Activated naive CD4-positive, alpha-beta T cell treated with anti-CD3 and anti-CD28 coated beads, Interleukin-2, amount 50 U/mL, for 16 hours (primary cell): Measurements from ENCODE around the gene CENPU.
"Not testable (repeated sequence)": the region's sequence is repeated elsewhere in the genome, so short reads cannot be mapped to it uniquely, and the experiment has no call there.

Experiments
- DNase-seq: peaks from one replicate; pipeline ENCODE4 v3.0.0-alpha.2; 2020

The CENPU gene

GRCh38 chr4:184751585-184751956, 17.7 kb upstream of the CENPU start:
- DNase-seq = no peak

DNA sequence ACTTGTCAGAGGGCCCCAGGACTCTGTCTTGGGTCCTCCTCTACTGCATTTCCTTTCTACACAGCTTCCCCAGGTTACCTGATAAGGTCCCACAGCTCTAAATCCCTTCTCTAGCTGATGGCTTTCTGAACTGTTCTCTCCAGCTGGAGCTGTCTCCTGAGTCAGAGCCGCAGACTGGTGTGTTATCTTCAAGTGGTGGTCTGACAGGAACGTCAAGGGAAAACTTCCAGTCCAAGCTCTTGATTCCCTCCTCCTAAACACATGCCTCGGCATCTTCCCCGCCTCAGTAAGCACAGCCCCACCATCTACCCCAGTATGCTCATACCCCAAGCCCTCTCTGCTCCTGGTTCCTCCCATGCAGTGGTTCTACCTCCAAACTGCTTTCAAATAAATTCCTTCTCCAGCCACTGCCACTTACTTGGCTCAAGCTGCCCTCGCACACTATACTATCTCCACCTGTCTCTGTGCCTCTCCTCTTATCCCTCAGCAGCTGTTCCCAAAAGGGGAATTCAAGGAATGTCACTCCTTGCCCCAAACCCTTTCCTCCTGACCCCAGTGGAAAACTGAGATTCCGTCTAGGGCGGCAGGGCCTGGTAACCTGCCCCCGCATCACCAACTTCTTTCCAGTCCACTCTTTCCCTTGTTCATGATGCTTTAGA, 17.2 kb upstream of the CENPU start:
- no peak for DNase-seq

DNA sequence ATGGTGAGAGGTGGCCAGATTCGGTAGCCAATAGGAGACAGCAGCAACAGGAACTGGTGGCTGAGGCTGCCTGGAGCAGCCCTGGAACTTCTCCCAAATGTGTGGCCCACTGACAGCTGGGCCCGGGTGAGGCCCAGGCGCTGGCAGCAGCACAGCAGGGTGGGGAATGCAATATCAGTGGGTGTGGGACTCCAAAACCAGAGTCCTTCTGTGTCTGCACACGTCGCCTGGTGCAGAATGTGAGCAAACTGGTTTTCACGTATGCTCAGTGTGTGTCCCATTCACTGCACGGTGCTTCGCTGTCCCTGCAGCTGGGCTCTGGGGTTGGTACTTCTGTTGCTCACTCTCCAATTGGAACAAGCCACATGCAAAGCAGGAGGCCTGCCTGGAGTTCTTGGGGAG, 14.4 kb upstream of the CENPU start:
- DNase-seq = no peak

DNA sequence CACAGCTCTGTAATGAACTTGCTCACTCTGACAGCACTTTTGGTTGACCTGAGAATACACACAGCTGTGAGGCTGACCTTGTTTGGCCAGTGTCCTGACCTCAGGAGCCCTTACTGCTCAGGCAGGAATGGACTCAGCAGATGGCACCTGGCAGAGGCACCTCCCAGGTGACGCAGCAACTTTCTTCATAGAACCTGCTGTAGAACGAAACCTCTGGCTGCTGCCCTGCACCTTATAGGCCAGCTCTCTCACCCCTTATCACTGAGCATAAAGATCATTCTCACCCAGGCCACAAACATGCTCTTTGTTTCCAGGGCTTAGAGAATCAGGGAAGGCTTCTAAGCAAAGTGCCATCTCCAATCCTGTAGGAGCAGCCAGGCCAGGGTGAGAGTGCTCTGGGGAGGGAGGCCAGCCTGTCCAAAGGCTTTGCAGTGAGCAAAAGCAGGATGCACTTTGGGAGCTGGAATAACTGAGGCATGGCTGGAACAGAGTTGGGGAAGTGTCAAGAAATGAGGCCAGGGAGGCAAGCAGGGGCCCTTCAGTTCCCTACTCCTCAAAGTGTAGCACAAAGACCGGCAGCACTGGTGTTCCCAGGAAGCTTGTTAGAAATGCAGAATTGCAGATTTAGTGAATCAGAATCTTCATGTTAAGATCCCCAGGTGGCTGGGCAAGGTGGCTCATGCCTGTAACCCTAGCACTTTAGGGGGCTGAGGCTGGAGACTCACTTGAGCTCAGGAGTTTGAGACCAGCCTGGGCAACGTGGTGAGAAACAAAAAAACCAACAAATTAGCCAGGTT, 13.3 kb upstream of the CENPU start:
- no peak for DNase-seq

- DNase-seq = peak; percentile 76
Measured at GRCh38 chr4:184745831-184746795, 12.2 kb upstream of the CENPU start.

DNA sequence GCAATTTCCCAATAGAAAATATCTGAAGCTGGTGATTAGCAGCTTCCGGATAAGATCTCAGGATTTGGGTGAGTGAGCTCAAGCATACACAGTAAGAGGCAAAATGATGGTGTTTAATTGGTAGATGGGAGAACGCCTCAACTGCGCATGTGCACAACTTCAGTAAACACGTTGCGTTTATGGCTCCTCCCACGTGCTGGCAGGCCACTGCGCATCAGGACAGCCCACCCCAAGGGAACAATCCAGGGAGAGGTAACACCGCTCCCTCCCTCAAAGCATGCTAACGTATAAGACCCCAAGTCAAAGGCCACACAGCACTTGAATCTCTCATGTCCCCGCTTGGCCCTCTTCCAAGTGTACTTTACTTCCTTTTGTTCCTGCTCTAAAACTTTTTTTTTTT, 10.3 kb upstream of the CENPU start:
- no peak for DNase-seq

DNA sequence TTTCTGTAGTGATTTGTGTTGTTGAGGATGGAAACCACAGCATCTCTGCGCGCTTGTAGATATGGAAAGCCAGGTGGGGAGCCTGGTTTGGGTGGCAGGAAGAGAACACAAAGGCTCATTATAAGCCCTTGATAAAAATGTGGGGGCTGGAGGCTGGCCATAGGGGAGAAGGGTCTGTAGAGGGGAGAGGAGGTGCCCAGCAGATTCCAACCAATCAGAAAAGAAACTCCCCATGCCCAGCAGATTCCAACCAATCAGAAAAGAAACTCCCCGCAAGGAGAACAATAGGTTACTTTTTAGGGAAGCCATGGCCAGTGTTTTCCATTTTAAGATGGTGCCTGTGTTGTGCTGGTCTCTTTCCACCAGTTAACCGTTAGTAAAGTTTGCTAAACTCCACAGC, 9.8 kb upstream of the CENPU start:
- DNase-seq = no peak

- DNase-seq = not testable (repeated sequence)
Measured at GRCh38 chr4:184741651-184742050, 7.8 kb upstream of the CENPU start.

DNA sequence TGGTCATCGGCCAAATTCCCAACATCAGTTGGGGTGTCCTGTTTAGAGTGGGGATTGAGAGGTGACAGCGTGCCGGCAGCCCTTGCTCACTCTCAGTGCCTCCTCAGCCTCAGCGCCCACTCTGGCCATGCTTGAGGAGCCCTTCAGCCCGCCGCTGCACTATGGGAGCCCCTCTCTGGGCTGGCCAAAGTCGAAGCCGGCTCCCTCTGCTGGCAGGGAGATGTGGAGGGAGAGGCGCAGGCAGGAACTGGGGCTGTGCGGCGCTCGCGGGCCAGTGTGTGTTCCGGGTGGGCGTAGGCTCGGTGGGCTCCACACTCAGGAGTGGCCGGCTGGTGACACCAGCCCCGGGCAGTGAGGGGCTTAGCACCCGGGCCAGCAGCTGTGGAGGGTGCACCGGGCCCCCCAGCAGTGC, 7.1 kb upstream of the CENPU start:
- DNase-seq = no peak

- not testable (repeated sequence) for DNase-seq
Measured at GRCh38 chr4:184739575-184739974, 5.7 kb upstream of the CENPU start.

- DNase-seq = no peak
Measured at GRCh38 chr4:184734758-184735157, 862 bp upstream of the CENPU start.

DNA sequence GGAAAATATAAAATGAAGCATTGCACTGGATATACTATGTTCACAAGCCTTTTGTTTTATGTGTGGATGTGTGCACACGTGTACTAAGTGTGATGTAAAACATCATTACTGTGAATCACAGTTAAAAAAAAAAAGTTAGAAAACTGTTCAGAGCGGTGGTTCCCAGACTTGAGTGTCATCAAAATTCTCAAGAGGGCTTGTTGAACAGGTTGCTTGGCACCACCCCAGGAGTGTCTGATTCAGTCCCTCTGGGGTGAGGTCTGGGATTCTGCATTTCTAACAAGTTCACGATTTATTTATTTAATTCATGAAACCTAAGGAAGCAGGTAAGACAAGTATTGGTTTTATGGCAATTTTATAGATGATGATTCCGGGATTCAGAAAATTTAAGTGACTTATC, 1.8 kb downstream of the CENPU start:
- no peak for DNase-seq

- no peak for DNase-seq
Measured at GRCh38 chr4:184731056-184731455, 2.8 kb downstream of the CENPU start.

DNA sequence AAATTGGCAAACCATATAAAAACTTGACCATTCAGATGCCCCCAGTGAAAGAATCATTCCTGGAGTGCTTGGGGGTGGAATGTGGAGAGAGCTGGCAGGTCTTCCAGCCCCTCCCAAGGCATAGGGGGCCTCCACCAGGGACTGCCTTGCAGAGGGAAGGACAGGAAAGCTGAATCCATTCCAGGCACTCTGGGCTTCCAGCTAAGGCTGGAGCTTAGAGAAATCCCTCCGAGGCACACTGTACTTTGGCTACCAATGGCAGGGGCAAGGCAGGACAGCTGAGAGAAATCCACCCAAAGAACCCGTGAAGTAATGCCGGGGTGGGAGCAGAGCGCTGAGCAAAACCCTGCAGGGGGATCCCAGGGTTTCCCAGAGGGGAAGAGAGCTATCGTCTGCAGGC, 4.0 kb downstream of the CENPU start:
- DNase-seq = no peak

DNA sequence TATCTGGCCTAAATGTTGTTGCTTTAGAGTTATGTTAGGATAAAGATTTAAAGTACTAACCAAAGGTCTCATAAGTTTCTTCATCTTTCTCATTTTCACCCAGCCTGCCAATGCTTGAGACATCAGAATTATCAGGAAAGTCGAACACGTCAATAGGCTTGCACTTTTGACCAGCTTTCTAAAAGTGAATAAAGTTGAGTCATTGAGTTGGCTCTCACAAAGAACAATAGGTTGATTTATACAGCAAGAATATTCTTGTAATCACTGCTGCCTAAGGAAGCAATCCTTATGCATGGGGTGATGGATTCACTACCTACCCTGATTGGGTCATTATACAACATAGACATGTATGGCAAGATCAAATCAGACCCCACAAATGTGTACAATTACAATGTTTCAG, 5.0 kb downstream of the CENPU start:
- no peak for DNase-seq

- no peak for DNase-seq
Measured at GRCh38 chr4:184727430-184727829, 6.5 kb downstream of the CENPU start.

DNA sequence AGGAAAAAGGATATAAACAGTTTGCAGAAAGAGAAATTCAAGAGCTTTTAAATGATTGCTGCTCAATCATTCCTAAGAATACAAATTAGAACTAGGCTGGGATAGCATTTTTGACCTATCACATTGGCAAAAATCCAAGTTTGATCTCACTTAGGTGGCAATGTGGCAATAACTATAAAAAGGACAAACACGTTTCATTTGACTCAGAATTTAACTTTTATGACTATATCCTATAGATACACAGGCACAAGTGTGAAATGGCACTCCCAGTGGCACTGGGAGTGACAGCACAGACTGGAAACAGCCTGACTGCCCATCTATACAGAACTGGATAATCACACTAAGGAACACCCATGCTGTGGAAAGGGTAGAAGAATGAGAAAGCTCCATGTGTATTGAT, 11.1 kb downstream of the CENPU start:
- no peak for DNase-seq

DNA sequence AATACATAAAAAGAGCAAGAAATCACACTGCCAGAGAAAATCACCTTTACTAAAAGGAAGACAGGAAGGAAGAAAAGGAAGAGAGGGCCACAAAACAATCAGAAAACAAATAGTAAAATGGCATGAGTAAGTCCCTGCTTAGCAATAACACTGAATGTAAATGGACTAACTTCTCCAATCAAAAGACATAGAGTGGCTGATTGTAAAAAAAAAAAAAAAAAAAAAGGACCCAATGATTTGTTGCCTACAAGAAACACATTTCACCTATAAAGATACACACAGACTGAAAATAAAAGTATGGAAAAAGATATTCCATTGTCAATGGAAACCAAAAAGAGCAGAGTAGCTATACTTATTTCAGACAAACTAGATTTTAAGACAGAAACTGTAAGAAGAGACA, 12.6 kb downstream of the CENPU start:
- no peak for DNase-seq

- DNase-seq = no peak
Measured at GRCh38 chr4:184719407-184719806, 14.5 kb downstream of the CENPU start.

DNA sequence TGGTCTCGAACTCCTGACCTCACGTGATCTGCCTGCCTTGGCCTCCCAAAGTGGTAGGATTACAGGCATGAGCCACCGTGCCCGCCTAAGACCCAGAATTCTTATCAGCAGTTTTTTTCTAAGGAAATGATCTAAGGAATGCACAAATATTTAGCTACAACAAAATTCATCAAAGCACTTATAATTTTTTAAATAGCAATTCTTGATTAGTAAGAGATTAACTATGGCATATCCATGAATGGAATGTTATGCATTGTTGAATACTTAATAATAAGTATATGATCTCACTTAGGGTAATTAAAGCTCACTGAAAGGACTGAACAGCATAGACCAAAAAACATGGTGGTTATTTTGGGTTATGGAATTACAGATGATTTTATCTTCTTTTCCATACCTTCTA, 18.4 kb downstream of the CENPU start:
- no peak for DNase-seq

DNA sequence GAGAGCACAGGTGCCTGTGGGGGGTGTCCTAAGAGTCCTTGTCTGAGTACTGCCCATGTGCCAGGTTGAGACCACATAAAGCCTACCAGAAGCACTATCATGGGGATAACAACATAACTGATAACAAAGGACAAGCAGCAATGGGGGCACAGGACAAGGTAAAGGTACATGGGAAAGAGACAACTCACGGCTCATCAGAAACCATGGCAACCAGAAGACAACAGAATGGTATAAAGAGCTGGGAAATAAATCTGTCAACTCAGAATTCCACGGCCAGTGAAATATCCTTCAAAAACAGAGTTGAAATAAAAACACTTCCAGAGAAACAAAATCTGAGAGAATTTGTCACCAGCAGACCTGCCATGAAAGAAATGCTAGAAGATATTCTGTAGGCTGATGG, 20.0 kb downstream of the CENPU start:
- DNase-seq = no peak

DNA sequence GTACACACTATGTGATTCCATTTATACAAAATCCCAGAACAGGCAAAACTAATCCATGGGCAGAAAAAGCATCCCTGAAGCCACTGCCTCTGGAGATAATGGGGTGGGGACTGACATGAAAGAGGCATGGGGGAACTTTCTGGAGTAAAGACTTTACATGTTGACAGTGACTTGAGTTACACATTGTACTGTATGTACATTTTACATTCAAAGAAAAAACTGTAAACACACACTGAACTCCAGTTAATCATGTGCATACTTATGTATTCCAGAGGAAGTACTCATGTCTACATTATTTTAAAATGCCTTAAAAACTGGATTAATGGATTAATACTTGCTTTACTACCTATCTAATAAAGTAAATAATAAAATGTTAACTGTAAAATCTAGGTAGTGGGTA, 21.6 kb downstream of the CENPU start:
- DNase-seq = no peak

DNA sequence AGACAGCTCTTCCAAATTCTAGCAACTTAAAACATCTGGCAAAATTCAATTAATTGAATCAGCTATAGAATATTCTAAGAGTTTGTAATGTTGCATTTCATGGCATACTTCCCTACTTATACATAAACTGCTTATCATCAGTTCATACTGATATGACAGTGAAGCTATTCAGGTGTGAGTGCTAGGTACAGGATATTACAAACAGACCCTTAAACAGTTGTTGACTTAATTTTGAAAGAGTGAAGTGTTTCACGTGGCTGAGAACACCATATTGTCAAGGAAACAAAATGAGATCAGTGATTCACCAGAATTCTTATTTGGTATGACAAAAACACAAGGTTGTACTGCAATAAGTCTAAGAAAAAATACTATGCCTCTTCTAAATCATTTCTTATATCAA, 27.4 kb downstream of the CENPU start:
- DNase-seq = no peak

GRCh38 chr4:184705692-184706091, 28.2 kb downstream of the CENPU start:
- DNase-seq = no peak
